Activated CD8-positive, alpha-beta T cell treated with anti-CD3 and anti-CD28 coated beads, Interleukin-2, amount 10 ng/mL, durations not matched to agents 7 days and 5 days (primary cell): ENCODE data around the gene KCTD17. TPM values are rescaled to one million over a fixed set of nuclear protein-coding genes. Genes with fewer than 3 reads are reported as not detected.

Experiments used
- ATAC-seq: fragments of 150-1000 bp; cut with Tn5 transposase; one replicate; pipeline ENCODE4 v1.10.0; 2021; ENCODE audit warnings: moderate library complexity
- CTCF ChIA-PET: fragments of 350-600 bp; sonication (Branson Sonifier 250); formaldehyde crosslinking; loops from one replicate; lab custom pipeline; 2021; ENCODE audit warnings: antibody characterized with exemption; lab: Charles Lee
- POLR2A ChIA-PET: fragments of 350-600 bp; sonication (Branson Sonifier 250); formaldehyde crosslinking; loops from one replicate; lab custom pipeline; 2021; ENCODE audit warnings: antibody characterized with exemption; lab: Charles Lee
- DNase-seq: peaks from one replicate; pipeline ENCODE4 v3.0.0-alpha.2; 2020
- H3K27ac Mint-ChIP-seq: one replicate; pipeline ENCODE4 v1.8.0; 2021; ENCODE audit warnings: mild to moderate bottlenecking, mixed read lengths
- H3K27me3 Mint-ChIP-seq: one replicate; pipeline ENCODE4 v1.8.0; 2021; ENCODE audit warnings: low read depth, mixed read lengths
- H3K36me3 Mint-ChIP-seq: one replicate; pipeline ENCODE4 v1.8.0; 2021; ENCODE audit warnings: low read depth, mixed read lengths
- H3K4me1 Mint-ChIP-seq: one replicate; pipeline ENCODE4 v1.8.0; 2021; ENCODE audit warnings: low read depth, mixed read lengths
- H3K4me3 Mint-ChIP-seq: one replicate; pipeline ENCODE4 v1.8.0; 2021; ENCODE audit warnings: mild to moderate bottlenecking, mixed read lengths
- H3K9me3 Mint-ChIP-seq: one replicate; pipeline ENCODE4 v1.8.0; 2022; ENCODE audit warnings: mixed read lengths; ENCODE audit not compliant: insufficient read depth
- total RNA-seq, 2 experiments: library from RNA; stranded (reverse); gene quantifications; one replicate each; pipeline ENCODE4 v1.2.3, GENCODE V29; 2021

KCTD17 gene
- total RNA-seq = 10 to 100 TPM; 34.3 to 35.9 TPM

GRCh38 chr22:37051391-37052385 lies at the start of gene KCTD17:
Gene KCTD17 (plus strand): TSS chr22:37051742. CDS start chr22:37051761, 19 bp downstream.
- Mint-ChIP-seq H3K4me1 (peaks cover 19% of the 10 kb centered on the region), H3K4me3 (peak within 1 kb of the TSS; percentile 76), H3K27me3 (no peaks in the 10 kb centered on the region), H3K9me3 (no peaks in the 10 kb centered on the region), H3K36me3 (peaks cover 8% of the 10 kb centered on the region), H3K27ac (peak within 1 kb of the TSS; percentile 63)
- DNase-seq = peak; percentile 85
- CTCF ChIA-PET = interaction anchor here (0.8 to 2.4 kb wide), 7 partner anchors 8 to 293 kb away, joined by 3 to 10 read pairs (median 6); no protein-coding TSS in a partner anchor
- POLR2A ChIA-PET = interaction anchor here (0.5 to 1.2 kb wide), 5 partner anchors 28 to 276 kb away, joined by 3 to 4 read pairs (median 3); partner anchors contain the start of genes IFT27 and IL2RB
- ATAC-seq = peak; percentile 100

GRCh38 chr22:37001826-37002225 lies 49.7 kb upstream of the KCTD17 start:
- H3K9me3 Mint-ChIP-seq = no peaks in the 10 kb centered on the region
- peaks cover 5% of the 10 kb centered on the region for H3K36me3 Mint-ChIP-seq
- H3K4me3 Mint-ChIP-seq = no peak overlapping the region
- ChIA-PET CTCF (interaction anchor here (1.1 kb wide), 1 partner anchor 146 kb away, joined by 3 read pairs; no protein-coding TSS in a partner anchor), POLR2A (no interaction called here)
- H3K4me1 Mint-ChIP-seq = no peaks in the 10 kb centered on the region
- no peak overlapping the region for H3K27ac Mint-ChIP-seq
- peaks cover 27% of the 10 kb centered on the region for H3K27me3 Mint-ChIP-seq
- DNase-seq (no peak), ATAC-seq (no peak)

- H3K27ac Mint-ChIP-seq = no peak overlapping the region
- CTCF ChIA-PET = interaction anchor here (1.1 kb wide), 1 partner anchor 147 kb away, joined by 3 read pairs; no protein-coding TSS in a partner anchor
These were observed 48.9 kb upstream of the KCTD17 start for GRCh38 chr22:37002633-37003032.

GRCh38 chr22:37007651-37008050 lies 43.9 kb upstream of the KCTD17 start:
- Mint-ChIP-seq H3K27me3 (peaks cover 43% of the 10 kb centered on the region), H3K4me1 (no peaks in the 10 kb centered on the region), H3K36me3 (peaks cover 5% of the 10 kb centered on the region), H3K27ac (no peak overlapping the region), H3K4me3 (no peak overlapping the region), H3K9me3 (no peaks in the 10 kb centered on the region)
- CTCF ChIA-PET = interaction anchor here (1.5 to 2.0 kb wide), 2 partner anchors 13 to 14 kb away, joined by 4 to 8 read pairs; no protein-coding TSS in a partner anchor
- DNase-seq (no peak), ATAC-seq (no peak)
- POLR2A ChIA-PET = no interaction called here

More at GRCh38 chr22:37002633-37003032, 48.9 kb upstream of the KCTD17 start:
- Mint-ChIP-seq H3K36me3 (peaks cover 5% of the 10 kb centered on the region), H3K4me1 (no peaks in the 10 kb centered on the region), H3K4me3 (no peak overlapping the region), H3K9me3 (no peaks in the 10 kb centered on the region), H3K27me3 (peaks cover 28% of the 10 kb centered on the region)
- ATAC-seq (no peak), DNase-seq (no peak)
- POLR2A ChIA-PET = no interaction called here

- ChIA-PET POLR2A (no interaction called here), CTCF (interaction anchor here (1.1 to 2.0 kb wide), 4 partner anchors 12 to 31 kb away, joined by 3 to 8 read pairs (median 4); no protein-coding TSS in a partner anchor)
- DNase-seq = no peak
- Mint-ChIP-seq H3K9me3 (no peaks in the 10 kb centered on the region), H3K4me3 (no peak overlapping the region), H3K36me3 (peaks cover 5% of the 10 kb centered on the region), H3K4me1 (no peaks in the 10 kb centered on the region), H3K27ac (no peak overlapping the region), H3K27me3 (peaks cover 39% of the 10 kb centered on the region)
- ATAC-seq = no peak
These were observed 43.2 kb upstream of the KCTD17 start for GRCh38 chr22:37008365-37008764.

GRCh38 chr22:37009490-37009889 lies 42.1 kb upstream of the KCTD17 start:
- H3K36me3 Mint-ChIP-seq = peaks cover 5% of the 10 kb centered on the region
- H3K4me1 Mint-ChIP-seq = no peaks in the 10 kb centered on the region
- H3K27me3 Mint-ChIP-seq = peaks cover 39% of the 10 kb centered on the region
- CTCF ChIA-PET = interaction anchor here (1.1 to 2.0 kb wide), 2 partner anchors 12 to 32 kb away, joined by 4 to 8 read pairs; no protein-coding TSS in a partner anchor
- no peak overlapping the region for H3K4me3 Mint-ChIP-seq
- no peak for DNase-seq
- H3K9me3 Mint-ChIP-seq = no peaks in the 10 kb centered on the region
- no peak overlapping the region for H3K27ac Mint-ChIP-seq
- POLR2A ChIA-PET = interaction anchor here (0.6 kb wide), 1 partner anchor 423 kb away, joined by 5 read pairs; no protein-coding TSS in a partner anchor
- no peak for ATAC-seq

GRCh38 chr22:37010174-37010573 lies 41.4 kb upstream of the KCTD17 start:
- no peaks in the 10 kb centered on the region for H3K9me3 Mint-ChIP-seq
- ATAC-seq (no peak), DNase-seq (no peak)
- ChIA-PET CTCF (interaction anchor here (1.5 kb wide), 1 partner anchor 10 kb away, joined by 3 read pairs; the partner anchor contains the start of gene MPST), POLR2A (no interaction called here)
- no peak overlapping the region for H3K27ac Mint-ChIP-seq
- no peak overlapping the region for H3K4me3 Mint-ChIP-seq
- H3K27me3 Mint-ChIP-seq = peaks cover 37% of the 10 kb centered on the region
- no peaks in the 10 kb centered on the region for H3K4me1 Mint-ChIP-seq
- H3K36me3 Mint-ChIP-seq = peaks cover 5% of the 10 kb centered on the region

GRCh38 chr22:37010976-37011375 lies 40.6 kb upstream of the KCTD17 start:
- no peaks in the 10 kb centered on the region for H3K36me3 Mint-ChIP-seq
- ATAC-seq (no peak), DNase-seq (no peak)
- H3K27me3 Mint-ChIP-seq = peaks cover 32% of the 10 kb centered on the region
- CTCF ChIA-PET = interaction anchor here (1.0 to 1.5 kb wide), 2 partner anchors 9 to 19 kb away, joined by 3 read pairs; partner anchors contain the start of gene MPST
- H3K27ac Mint-ChIP-seq = no peak overlapping the region
- no peak overlapping the region for H3K4me3 Mint-ChIP-seq
- POLR2A ChIA-PET = no interaction called here
- no peaks in the 10 kb centered on the region for H3K4me1 Mint-ChIP-seq
- no peaks in the 10 kb centered on the region for H3K9me3 Mint-ChIP-seq

GRCh38 chr22:37011472-37011871 lies 40.1 kb upstream of the KCTD17 start:
- no peaks in the 10 kb centered on the region for H3K36me3 Mint-ChIP-seq
- DNase-seq = no peak
- no peak overlapping the region for H3K4me3 Mint-ChIP-seq
- no peak for ATAC-seq
- ChIA-PET CTCF (interaction anchor here (1.0 to 1.5 kb wide), 2 partner anchors 9 to 19 kb away, joined by 3 read pairs; partner anchors contain the start of gene MPST), POLR2A (no interaction called here)
- no peaks in the 10 kb centered on the region for H3K9me3 Mint-ChIP-seq
- H3K4me1 Mint-ChIP-seq = no peaks in the 10 kb centered on the region
- peaks cover 29% of the 10 kb centered on the region for H3K27me3 Mint-ChIP-seq
- H3K27ac Mint-ChIP-seq = no peak overlapping the region

- peaks cover 21% of the 10 kb centered on the region for H3K27me3 Mint-ChIP-seq
- H3K4me3 Mint-ChIP-seq = no peak overlapping the region
- DNase-seq (no peak), ATAC-seq (no peak)
- CTCF ChIA-PET = no interaction called here
- no peaks in the 10 kb centered on the region for H3K9me3 Mint-ChIP-seq
- no peak overlapping the region for H3K27ac Mint-ChIP-seq
- POLR2A ChIA-PET = no interaction called here
- no peaks in the 10 kb centered on the region for H3K4me1 Mint-ChIP-seq
- no peaks in the 10 kb centered on the region for H3K36me3 Mint-ChIP-seq
These were observed 39.2 kb upstream of the KCTD17 start for GRCh38 chr22:37012262-37012904.

GRCh38 chr22:37012956-37013355 lies 38.6 kb upstream of the KCTD17 start:
- DNase-seq (no peak), ATAC-seq (no peak)
- Mint-ChIP-seq H3K27ac (no peak overlapping the region), H3K4me3 (no peak overlapping the region), H3K4me1 (no peaks in the 10 kb centered on the region), H3K9me3 (no peaks in the 10 kb centered on the region), H3K27me3 (peaks cover 15% of the 10 kb centered on the region), H3K36me3 (no peaks in the 10 kb centered on the region)
- POLR2A ChIA-PET = no interaction called here
- CTCF ChIA-PET = no interaction called here
